NOMO-1 treated with dmso at 0.1 percent for 144 hours (cell line): Measurements from ENCODE around the gene PML.
"Not testable (repeated sequence)": the region's sequence is repeated elsewhere in the genome, so short reads cannot be mapped to it uniquely, and the experiment has no call there.

ENCODE experiments used
- DNase-seq: peaks from one replicate; lab custom pipeline; 2025; ENCODE audit not compliant: unreplicated experiment; lab: John Stamatoyannopoulos, UW

Gene PML

DNA sequence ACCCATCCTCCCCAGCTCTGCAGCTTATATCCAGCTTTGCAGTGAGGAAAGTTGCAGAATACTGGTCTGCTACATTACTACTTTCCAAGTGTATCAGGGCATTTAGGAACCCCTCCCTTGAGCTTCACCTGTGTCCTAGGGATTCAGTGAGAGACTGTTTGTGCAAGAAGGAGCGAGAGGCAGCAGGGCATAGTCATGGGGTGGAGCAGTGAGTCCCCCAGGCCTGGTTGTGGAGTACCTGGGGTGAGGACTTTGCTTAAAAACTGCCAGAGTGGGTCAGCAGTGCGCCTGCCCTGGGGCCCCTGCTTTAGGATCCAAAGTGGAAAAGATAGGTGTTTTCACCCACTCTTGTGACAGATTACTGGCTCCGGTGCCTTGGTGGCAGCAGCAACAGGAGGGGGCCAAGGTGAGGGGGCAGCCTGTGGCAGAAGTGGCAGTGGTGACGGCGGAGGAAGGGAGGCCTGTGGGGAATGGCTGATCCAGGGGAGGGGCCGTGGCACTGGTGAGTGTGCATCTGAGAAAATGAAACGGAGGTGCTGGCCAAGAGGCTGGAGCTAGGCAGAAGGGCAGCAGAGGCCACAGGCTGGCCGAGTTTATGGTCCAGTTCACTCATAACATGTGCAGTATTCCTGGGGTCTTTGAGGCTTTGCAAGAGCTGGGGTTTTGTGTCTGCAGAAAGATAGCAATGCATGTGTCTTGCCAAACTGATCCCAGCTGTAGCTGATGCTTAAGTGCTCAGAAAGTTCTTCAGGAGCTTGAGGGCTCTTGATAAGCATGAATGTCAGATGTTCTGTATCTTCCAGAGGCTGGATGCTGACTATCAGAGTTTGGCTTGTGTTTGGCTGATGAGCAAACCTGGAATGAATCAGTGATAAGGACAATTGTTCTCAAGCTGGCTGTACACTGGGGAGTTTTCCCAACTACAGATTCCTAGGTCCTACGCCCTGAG is 44.5 kb downstream of the PML start:
- DNase-seq, result no peak

DNA sequence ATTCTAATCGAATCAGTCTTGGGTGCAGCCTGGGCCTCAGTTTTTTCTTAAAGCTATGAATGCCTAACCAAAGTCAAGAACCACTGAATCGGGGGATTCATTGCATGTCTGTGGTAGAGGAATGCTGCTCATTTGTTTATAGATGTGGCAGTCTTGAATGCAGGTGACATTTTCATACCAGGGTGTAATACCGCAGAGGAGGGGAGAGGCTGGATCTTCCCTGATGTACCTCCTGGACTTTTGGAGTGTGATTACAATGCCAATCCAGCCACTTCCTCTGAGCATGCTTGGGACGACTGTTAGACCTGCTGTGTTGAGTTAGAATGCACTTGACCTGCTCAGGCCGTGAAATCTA is 45.1 kb downstream of the PML start:
- DNase-seq, result no peak

DNA sequence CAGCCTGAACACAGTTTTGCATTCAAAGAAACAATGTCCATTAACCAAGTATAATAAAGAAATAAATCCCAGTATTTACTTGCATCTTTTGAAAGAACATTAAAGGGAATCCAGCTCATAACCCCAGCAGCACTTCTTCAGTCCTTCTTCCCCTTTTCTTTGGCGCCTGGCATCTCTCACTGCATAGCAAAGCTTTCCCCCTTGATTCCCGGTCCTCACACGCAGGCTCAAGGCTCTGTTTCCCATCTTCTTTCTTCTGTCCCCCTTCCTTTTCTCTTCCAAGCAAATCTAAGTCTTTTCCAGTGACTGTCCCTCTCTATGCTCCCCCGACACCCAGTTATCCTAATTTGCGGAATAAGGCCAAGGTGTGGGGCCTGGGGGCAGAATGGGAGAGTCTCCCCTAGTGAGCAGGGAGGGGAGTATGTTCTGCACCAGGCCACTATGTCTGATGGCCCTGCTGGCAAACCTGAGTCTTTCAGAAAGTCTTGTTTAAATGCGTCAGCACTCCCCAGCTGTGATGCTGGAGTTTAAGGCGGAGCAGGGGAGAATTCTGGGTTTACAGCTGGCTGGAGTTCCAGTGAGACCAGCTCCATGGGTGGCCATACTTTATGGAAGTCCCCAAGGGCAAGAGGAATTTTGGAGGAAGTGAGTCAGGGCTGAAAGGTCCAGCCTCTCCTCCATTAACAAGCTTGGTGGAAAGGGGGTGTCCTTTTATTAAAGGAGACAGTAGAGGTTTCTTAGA is 45.8 kb downstream of the PML start:
- no peak for DNase-seq

DNA sequence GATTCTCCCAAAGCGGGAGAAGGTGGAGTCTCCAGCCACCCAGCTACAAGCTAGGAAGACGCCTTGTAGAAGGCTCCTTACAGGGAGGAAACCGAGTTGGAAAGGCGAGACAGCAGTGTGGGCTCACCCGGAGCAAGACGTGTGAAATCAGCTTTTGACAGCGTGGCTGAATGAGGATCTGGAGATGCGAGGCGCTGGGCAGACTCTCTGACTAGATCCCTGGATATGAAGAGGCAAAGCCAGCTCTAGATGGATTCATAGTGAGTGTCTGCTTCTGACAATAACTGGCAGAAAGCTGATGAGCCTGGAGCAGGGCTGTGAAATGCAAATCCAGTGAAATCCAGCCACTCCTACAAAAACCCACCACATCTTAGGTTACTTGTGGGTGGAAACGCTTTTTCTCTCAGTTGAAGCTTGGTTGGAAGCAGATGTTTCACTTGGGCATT is 46.8 kb downstream of the PML start:
- no peak for DNase-seq

DNA sequence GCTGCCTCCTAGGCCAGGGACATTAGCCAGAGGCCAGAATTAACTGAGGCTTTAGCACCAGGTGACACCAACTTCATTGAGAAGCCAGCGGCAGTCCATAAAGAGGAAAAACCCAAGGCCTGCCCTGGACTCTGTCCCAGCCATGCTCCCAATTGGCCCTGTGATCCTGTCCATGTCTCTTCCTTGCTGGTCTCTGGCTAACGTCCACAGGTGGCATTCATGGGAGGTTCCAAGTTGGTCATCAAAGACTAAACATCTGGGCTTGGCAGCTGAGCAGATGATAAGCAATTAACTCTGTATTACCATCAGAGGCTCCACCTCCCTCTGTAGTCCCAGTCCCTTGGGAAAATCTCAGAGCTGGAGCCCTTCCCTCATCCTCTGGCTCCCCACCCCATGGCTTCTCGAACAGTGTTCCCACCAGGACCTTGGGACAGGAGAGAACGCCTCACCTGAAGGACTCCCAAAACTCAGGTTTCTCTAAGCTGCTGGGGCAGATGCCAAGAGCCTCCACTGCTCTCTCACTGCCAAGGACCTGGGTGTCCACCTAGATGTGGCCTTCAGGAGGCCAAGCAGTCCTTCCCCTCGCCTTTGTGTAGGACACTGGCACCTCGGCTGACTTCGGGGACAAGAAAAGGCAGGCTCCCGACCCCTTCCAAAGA is 47.4 kb downstream of the PML start:
- DNase-seq, result no peak

DNA sequence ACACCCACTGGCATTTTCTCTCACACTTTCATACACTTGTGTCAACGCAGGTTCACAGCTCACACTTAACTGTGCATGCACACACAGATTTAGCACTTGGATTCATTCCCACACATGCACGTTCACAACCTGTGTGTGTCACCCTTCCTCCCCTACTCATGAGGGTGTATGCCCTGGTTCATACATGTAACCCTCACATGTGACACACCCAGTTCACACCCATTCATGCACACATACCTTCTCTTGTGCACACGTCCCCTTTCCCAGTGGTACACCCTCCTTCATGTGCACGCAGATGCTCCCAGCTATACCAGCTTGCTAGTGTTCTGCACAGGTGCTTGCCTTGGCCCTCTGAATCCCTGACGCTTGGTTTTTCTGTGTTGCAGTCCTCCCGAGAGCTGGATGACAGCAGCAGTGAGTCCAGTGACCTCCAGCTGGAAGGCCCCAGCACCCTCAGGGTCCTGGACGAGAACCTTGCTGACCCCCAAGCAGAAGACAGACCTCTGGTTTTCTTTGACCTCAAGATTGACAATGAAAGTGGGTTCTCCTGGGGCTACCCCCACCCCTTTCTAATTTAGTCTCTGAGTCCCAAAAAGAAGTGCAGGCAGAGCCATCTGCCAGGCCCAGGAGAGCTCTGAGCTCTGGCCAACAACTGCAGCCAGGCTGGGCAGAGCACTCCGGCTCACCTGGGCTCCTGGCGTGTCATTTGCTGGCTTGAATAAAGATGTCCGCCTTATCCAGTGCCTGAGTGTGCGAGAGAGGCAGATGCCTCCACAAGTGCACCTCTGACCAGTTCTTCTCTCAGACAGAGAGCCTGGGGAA is 48.3 kb downstream of the PML start:
- DNase-seq, result no peak

DNA sequence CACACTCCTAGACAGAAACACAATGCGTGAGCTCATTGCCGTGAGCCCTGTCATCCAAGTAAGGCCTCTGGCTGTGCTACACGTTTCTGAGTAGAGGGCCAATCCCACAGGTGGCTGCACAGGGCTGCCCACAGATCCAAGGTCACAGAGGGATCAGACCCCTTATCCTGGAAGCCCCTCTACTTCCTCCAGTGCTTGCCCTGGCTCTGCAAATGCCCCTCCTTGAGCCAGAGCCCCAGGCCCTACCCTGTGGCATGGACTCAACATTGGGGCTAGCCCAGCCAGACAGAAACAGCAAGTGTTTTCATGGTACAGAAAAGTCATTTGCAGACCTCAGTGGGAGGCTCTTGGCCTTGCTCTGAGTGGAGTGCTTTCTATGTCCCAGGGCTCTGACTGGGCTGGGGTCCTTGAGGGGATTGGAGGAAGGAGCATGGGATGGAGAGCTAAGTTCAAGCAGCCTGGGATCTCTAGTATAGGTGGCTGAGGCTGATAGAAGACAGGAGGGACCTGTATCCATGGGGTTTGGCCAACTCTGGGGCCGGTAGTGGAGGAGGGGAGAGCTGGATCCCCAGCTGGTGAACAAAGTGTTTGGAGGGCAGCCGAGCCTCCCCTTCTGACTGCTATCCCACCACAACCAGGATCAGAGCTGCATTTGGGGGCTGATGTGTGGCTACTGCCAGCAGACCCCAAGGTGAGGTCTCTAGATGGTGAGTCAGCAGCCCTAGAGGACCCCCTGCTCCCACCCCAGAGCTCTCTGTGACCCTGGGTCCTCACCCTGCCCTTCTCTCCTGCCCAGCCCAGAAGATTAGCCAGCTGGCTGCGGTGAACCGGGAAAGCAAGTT is 49.1 kb downstream of the PML start:
- no peak for DNase-seq

DNA sequence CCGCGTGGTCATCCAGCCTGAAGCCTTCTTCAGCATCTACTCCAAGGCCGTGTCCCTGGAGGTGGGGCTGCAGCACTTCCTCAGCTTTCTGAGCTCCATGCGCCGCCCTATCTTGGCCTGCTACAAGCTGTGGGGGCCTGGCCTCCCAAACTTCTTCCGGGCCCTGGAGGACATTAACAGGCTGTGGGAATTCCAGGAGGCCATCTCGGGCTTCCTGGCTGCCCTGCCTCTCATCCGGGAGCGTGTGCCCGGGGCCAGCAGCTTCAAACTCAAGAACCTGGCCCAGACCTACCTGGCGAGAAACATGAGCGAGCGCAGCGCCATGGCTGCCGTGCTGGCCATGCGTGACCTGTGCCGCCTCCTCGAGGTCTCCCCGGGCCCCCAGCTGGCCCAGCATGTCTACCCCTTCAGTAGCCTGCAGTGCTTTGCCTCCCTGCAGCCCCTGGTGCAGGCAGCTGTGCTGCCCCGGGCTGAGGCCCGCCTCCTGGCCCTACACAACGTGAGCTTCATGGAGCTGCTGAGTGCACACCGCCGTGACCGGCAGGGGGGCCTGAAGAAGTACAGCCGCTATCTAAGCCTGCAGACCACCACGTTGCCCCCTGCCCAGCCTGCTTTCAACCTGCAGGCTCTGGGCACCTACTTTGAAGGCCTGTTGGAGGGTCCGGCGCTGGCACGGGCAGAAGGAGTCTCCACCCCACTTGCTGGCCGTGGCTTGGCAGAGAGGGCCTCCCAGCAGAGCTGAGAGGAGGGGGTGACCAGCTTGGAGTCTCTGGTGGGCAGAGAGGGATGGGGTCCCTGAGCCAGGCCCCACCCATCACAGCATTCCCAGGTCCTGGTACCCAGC is 50.0 kb downstream of the PML start:
- DNase-seq, result no peak

DNA sequence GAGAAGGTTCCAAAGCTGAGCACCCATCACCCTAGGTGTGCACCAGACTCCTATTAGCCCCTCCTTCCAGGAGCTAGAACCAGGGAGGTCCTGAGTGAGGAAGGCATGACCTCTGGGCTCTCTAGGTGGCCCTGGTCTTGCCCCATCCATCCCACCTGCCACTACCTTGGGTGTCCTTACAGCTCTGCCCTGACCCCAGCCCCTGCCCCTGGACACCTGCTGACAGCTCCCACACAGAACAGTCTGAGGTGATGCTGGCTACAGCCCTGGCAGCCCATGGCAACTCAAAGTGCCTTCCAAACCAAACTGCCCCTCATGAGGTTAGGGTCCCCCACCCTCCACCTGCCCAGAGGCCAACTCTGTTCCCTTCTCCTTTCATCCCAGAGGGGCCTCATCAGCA is 50.7 kb downstream of the PML start:
- no peak for DNase-seq

DNA sequence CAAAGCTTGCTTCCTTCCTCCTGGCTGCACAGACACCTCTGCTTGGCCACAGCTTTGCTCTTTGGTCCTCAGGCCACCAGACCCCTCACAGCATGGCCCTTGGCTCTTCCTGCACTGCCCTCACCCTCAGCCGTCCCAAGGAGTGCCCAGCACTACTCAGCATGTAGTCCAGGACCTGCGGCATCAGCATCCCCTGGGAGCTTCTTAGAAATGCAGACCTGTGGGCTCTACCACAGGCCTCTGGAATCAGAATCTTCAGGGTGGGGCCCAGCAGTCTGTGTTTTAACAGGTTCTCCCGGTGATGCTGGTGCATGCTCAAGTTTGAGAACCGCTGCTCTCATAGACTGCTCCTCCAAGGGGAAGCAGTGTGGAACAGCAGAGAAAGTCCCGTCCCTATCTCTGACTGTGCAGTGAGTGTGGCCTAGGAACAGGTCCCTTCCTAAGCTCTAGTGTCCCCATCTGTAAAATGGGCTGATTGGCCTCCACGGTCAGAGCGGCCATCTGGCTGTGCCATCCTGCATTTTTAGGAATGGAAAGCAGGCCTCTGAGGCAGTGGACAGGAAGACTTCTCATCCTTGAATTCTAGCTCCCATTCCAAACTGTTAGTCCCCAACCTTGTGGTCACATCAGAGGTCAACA is 51.2 kb downstream of the PML start:
- DNase-seq, result no peak

DNA sequence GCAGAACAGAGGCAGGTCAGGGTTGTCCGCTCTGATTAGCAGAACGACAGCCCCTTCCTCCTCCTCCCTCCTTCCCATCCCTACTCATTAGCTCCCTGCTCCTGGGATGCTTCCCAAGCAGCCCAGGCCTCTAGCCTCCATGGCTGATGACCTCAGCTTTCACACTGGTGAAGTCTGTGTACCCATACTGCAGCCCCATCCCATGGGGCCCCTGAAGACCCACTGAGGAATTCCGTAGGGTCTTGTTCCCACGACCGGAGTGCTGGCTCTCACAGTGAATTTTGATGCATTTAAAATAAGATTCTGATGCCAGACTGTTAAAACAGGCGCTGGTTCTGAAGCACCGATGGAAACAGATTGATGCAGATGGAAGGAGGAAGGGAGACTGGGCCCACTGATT is 51.8 kb downstream of the PML start:
- no peak for DNase-seq

DNA sequence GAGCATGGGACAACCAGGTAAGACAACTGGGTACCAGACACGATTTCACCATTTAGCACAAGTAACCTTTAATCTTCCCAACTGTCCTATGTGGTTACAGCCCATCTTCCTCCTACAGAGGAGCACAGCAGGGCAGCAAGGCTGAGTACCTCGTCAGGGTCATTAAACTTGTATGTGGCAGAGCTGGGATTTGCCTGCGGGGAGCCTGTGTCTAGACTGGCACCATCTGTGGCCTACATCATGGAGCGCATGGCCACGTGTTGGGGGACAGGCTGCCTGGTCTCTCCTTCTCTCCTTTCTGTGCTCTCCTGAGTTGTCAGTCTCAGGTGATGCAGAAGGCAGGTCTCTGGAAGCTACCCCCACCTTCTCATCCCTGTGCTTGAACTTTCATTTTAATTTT is 55.6 kb downstream of the PML start:
- DNase-seq, result no peak

DNA sequence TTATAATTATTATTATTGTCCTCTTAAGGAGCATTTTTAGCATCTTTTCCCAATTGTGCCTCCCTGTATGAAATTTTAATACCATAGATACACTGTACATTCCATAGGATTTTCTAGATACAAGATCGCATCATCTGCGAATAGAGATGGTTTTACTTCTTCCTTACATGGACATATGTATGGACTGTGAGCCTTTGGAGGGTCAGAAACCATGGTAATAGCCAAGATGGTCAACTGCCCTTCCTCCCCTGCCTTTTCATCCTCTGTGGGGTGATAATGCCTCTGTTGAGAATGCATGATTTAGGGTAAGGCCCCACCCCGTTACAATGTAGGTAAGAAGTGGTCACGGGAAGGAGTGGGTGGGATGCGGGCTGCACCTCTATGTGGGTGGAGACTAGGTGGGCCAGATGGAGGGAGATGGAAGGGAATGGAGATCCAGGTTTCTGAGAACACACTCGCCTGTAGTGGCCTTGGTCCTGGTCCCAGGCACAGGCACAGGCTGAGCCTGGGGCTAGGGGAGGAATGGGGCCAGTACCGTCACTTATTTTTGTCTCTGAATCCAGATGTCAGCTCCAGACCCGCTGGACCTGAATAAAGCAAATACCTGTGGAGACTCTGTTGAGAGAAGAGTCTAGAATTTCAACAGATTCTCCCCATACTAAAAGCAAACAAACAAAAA is 56.2 kb downstream of the PML start:
- no peak for DNase-seq

DNA sequence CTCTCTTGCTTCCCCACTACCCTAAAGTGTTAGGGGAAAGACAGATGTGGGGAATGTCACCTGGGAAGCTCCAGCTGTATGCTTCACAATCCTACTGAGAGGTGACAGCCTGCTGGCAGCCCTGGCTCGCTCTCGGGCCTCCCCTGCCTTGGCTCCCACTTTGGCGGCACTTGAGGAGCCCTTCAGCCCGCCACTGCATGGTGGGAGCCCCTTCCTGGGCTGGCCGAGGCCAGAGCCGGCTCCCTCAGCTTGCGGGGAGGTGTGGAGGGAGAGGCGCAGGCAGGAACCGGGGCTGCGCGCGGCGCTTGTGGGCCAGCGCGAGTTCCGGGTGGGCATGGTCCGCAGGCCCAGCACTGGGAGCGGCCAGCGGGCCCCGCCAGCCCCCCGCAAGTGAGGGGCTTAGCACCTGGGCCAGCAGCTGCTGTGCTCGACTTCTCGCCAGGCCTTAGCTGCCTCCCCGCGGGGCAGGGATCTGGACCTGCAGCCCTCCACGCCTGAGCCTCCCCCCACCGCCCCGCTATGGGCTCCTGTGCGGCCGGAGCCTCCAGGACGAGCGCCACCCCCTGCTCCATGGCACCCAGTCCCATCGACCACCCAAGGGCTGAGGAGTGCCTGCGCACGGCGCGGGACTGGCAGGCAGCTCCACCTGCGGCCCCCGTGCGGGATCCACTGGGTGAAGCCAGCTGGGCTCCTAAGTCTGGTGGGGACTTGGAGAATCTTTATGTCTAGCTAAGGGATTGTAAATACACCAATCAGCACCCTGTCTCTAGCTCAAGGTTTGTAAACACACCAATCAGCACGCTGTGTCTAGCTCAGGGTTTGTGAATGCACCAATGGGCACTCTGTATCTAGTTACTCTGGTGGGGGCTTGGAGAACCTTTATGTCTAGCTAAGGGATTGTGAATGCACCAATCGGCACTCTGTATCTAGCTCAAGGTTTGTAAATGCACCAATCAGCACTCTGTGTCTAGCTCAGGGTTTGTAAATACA is 58.0 kb downstream of the PML start:
- DNase-seq, result not testable (repeated sequence)

DNA sequence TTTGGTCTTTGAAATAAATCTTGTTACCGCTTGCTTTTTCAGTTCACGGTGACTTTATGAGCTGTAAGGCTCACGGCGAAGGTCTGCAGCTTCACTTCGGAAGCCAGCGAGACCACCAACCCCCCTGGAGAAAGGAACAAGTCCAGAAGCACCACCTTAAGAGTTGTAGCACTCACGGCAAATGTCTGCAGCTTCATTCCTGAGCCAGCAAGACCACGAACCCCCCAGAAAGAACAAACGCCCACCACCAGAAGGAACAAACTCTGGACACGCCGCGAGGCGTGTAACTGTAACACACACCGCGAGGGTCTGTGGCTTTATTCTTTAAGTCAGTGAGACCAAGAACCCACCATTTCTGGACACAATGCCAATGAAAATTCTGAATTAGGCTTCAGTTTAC is 59.0 kb downstream of the PML start:
- DNase-seq, result no peak

DNA sequence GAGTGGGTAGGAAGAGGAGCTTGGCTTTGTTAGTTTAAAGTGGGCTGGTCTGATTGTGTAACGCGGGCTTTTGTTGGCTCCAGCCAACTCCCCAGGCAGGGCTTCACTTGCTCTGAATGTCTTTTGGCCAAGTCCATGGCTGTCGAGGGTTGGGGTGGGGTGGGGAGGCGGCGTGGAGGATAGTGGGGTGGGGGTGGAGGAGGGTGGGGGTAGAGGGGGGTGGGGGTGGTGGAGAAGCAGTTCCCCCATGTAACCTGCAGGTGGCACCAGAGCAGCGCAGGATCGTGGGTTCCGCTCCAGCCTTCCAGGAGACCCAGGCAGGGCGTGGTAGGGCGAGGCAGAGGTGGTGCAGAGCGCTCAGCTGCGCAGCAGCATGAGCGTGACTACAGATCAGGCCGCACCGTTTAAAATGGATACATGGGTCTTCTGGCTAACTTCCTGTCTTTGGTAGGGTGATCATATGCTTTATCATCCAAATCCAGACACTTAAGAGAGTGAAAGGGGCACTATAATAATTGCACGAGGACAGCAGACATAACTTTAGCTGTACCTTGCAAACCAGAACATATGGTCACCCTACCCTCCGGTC is 59.5 kb downstream of the PML start:
- DNase-seq, result peak; percentile 51

DNA sequence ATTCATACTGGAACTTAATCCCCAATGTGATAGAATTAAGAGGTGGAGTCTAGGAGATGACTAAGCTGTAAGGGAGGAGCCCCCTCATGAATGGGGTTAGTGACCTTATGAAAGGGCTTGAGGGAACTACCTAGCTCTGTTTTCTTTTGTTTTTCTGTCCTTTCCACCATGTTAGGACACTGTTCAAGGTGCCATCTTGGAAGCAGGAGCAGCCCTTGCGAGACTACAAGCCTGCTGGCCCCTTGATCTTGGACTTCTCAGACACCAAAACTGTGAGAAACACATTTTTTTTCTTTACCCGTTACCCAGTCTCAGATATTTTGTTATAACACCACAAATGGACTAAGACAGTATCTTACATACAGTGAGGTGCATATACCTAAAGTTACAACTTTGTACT is 61.3 kb downstream of the PML start:
- no peak for DNase-seq
